ENCODE data around the gene MAD1L1.

MAD1L1 gene

DNA sequence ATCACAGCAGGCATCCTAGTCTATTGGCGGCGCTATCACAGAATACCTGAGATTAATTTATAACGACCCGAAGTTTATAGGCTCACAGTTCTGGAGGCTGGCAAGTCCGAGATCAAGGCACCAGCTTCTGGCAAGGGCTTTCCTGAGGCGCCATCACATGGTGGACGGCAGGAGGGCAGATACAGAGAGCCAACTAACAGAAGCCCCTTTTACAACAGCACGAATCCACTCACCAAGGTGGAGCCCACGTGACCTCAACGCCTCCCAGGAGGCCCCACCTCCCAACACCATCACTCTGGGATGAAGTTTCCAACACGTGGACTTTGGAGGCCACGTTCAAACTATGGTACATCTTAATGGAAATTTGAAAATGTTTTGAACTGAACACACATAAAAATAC lies 307.4 kb downstream of the MAD1L1 start:
- Histone ChIP-seq H2AFZ (ENCODE audit: low read depth) (no peak overlapping the region), H3K9ac (no peak overlapping the region), H3K4me1 (ENCODE audit: low read depth, poor library complexity, severe bottlenecking) (no peaks in the 10 kb centered on the region), H3K36me3 (ENCODE audit: insufficient read depth) (no peaks in the 10 kb centered on the region), H3K27ac (no peak overlapping the region), H3K79me2 (ENCODE audit: insufficient read depth, low read depth) (no peaks in the 10 kb centered on the region), H3K4me2 (no peak overlapping the region), H3K27me3 (ENCODE audit: insufficient read depth, low read depth) (no peaks in the 10 kb centered on the region), H3K4me3 (IDR thresholded peaks at IDR 0.05; ENCODE audit: insufficient read depth, low read depth, low read length) (no peak overlapping the region), H4K20me1 (ENCODE audit: insufficient read depth) (no peaks in the 10 kb centered on the region)
- TF ChIP-seq, protein P1, sequence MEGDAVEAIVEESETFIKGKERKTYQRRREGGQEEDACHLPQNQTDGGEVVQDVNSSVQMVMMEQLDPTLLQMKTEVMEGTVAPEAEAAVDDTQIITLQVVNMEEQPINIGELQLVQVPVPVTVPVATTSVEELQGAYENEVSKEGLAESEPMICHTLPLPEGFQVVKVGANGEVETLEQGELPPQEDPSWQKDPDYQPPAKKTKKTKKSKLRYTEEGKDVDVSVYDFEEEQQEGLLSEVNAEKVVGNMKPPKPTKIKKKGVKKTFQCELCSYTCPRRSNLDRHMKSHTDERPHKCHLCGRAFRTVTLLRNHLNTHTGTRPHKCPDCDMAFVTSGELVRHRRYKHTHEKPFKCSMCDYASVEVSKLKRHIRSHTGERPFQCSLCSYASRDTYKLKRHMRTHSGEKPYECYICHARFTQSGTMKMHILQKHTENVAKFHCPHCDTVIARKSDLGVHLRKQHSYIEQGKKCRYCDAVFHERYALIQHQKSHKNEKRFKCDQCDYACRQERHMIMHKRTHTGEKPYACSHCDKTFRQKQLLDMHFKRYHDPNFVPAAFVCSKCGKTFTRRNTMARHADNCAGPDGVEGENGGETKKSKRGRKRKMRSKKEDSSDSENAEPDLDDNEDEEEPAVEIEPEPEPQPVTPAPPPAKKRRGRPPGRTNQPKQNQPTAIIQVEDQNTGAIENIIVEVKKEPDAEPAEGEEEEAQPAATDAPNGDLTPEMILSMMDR (conservative IDR thresholded peaks at IDR 0.05; ENCODE audit: low read depth, low read length) = no peak

DNA sequence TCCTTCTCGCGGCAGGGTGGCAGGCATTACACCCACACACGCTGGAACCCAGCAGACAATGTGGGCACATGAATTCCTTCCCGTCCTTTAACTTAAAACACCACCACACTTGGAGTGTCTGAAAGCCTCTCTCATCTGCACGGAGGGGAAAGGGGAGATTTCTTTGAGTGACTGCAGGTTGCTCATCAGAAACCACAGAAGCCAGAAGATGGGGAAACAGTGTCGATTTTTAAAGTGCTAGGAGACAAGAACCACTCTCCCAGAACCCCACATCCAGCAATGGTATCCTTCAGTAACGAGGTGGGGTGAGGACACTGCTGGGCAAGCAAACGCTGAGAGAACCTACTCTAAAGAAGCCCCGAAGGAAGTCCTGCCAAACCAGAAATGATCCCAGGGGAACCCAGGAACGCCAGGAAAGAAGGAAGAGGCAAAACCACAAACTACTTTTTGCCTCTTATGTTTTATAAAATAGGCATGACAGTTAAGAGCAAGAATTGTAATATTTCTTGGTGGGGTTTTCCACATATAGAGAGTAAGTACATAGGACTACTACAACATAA lies 308.4 kb downstream of the MAD1L1 start:
- H4K20me1 ChIP-seq (ENCODE audit: insufficient read depth) = no peaks in the 10 kb centered on the region
- H3K4me1 ChIP-seq (ENCODE audit: low read depth, poor library complexity, severe bottlenecking) = no peaks in the 10 kb centered on the region
- no peak overlapping the region for H3K4me2 ChIP-seq
- H3K27me3 ChIP-seq (ENCODE audit: insufficient read depth, low read depth) = no peaks in the 10 kb centered on the region
- TF ChIP-seq, protein P1 (conservative IDR thresholded peaks at IDR 0.05; ENCODE audit: low read depth, low read length) = no peak
- no peak overlapping the region for H3K9ac ChIP-seq
- H3K4me3 ChIP-seq (IDR thresholded peaks at IDR 0.05; ENCODE audit: insufficient read depth, low read depth, low read length) = no peak overlapping the region
- H3K27ac ChIP-seq = no peak overlapping the region
- H3K36me3 ChIP-seq (ENCODE audit: insufficient read depth) = no peaks in the 10 kb centered on the region
- no peak overlapping the region for H2AFZ ChIP-seq (ENCODE audit: low read depth)
- no peaks in the 10 kb centered on the region for H3K79me2 ChIP-seq (ENCODE audit: insufficient read depth, low read depth)

DNA sequence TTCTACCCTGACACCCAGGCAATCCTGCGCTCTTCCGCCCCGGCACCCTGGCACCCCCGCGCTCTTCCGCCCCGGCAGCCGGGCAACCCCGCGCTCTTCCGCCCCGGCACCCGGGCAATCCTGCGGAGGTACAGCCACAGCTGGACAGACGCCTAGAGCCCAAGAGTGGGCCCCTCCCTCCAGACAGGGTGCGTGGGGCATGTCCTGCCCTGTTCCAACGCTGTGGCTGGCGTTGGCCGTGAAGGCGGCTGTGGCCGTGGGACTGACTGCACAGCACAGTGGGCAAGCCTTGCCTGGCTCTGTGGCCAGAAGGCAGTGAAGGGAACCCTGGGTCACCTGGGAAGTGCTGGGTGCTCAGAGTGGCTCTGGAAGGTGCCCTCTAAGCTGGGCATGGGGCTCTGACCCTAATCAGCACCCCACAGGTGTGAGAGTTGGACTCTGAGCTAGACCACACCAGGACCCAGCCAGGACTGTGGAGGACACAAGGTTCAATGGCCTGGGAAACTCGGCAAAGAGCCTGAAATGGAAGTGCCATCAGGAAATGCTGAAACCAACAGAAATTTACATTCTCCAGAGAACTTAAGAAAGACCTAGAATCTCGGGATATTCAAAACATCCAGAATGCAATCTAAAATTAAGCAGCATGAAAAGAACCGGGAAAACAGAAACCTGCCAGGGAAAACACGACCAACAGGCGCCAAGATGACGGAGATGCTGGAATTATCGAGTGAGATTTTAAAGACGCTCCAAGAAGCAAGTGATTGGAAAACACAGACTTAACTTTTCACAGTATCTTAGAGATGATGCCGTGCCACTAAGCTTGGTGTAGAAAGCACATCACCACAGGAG lies 309.1 kb downstream of the MAD1L1 start:
- no peaks in the 10 kb centered on the region for H3K36me3 ChIP-seq (ENCODE audit: insufficient read depth)
- H3K4me2 ChIP-seq = no peak overlapping the region
- no peaks in the 10 kb centered on the region for H4K20me1 ChIP-seq (ENCODE audit: insufficient read depth)
- no peaks in the 10 kb centered on the region for H3K4me1 ChIP-seq (ENCODE audit: low read depth, poor library complexity, severe bottlenecking)
- H2AFZ ChIP-seq (ENCODE audit: low read depth) = no peak overlapping the region
- H3K27ac ChIP-seq = no peak overlapping the region
- no peaks in the 10 kb centered on the region for H3K79me2 ChIP-seq (ENCODE audit: insufficient read depth, low read depth)
- no peak overlapping the region for H3K4me3 ChIP-seq (IDR thresholded peaks at IDR 0.05; ENCODE audit: insufficient read depth, low read depth, low read length)
- H3K27me3 ChIP-seq (ENCODE audit: insufficient read depth, low read depth) = no peaks in the 10 kb centered on the region
- no peak overlapping the region for H3K9ac ChIP-seq
- TF ChIP-seq, protein P1 (conservative IDR thresholded peaks at IDR 0.05; ENCODE audit: low read depth, low read length) = no peak

DNA sequence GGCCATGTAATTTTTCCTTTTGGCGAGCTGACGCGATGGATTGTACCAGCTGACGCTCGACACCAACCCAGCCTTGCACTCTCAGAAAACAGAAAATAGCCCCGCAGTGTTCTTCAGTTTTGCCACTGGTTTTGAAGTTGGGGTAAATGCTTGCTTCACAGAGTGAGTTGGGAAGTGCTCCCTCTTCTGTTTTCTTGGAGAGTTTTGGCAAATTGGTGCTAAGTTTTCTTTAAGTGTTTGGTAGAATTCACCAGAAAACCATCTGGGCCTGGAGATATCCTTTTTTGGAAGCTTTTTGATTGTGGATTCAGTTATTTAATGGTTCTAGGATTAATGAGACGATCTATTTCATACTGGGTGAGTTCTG lies 309.9 kb downstream of the MAD1L1 start:
- Histone ChIP-seq H3K9ac (no peak overlapping the region), H3K36me3 (ENCODE audit: insufficient read depth) (no peaks in the 10 kb centered on the region), H3K4me2 (no peak overlapping the region), H3K4me3 (IDR thresholded peaks at IDR 0.05; ENCODE audit: insufficient read depth, low read depth, low read length) (no peak overlapping the region), H3K27ac (no peak overlapping the region), H4K20me1 (ENCODE audit: insufficient read depth) (no peaks in the 10 kb centered on the region), H3K79me2 (ENCODE audit: insufficient read depth, low read depth) (no peaks in the 10 kb centered on the region), H3K4me1 (ENCODE audit: low read depth, poor library complexity, severe bottlenecking) (no peaks in the 10 kb centered on the region), H3K27me3 (ENCODE audit: insufficient read depth, low read depth) (no peaks in the 10 kb centered on the region), H2AFZ (ENCODE audit: low read depth) (no peak overlapping the region)
- TF ChIP-seq, protein P1 (conservative IDR thresholded peaks at IDR 0.05; ENCODE audit: low read depth, low read length) = no peak
